Measurements from ENCODE around the gene IZUMO1. TPM values are rescaled to one million over a fixed set of nuclear protein-coding genes. Genes with fewer than 3 reads are reported as not detected.

The IZUMO1 gene
- total RNA-seq, 1 donor from 2014 or later: 0.91 TPM

GRCh38 chr19:48757089-48757675, 10.5 kb upstream of the IZUMO1 start:
- no peak for DNase-seq (ENCODE audit: low spot score)

- DNase-seq (ENCODE audit: low spot score): no peak
These were observed 10.0 kb upstream of the IZUMO1 start for GRCh38 chr19:48756686-48757085.

GRCh38 chr19:48756212-48756611, 9.5 kb upstream of the IZUMO1 start:
- DNase-seq (ENCODE audit: low spot score): no peak

- no peak for DNase-seq (ENCODE audit: low spot score)
These were observed 9.1 kb upstream of the IZUMO1 start for GRCh38 chr19:48755787-48756186.

GRCh38 chr19:48755084-48755641, 8.5 kb upstream of the IZUMO1 start, which contains the start of gene FGF21:
Gene FGF21 (plus strand): TSS chr19:48755524. CDS start chr19:48756237, 713 bp downstream.
- no peak for DNase-seq (ENCODE audit: low spot score)

- peak; percentile 85 for DNase-seq (ENCODE audit: low spot score)
These were observed 6.0 kb upstream of the IZUMO1 start, which contains the start of gene FUT1 for GRCh38 chr19:48752496-48753365. Gene FUT1 (minus strand): TSS chr19:48752641. CDS start chr19:48751281, 1,360 bp downstream.

- no peak for DNase-seq (ENCODE audit: low spot score)
These were observed 5.3 kb upstream of the IZUMO1 start for GRCh38 chr19:48751845-48752495.

- DNase-seq (ENCODE audit: low spot score): no peak
These were observed 4.2 kb upstream of the IZUMO1 start for GRCh38 chr19:48750771-48751504.

GRCh38 chr19:48750351-48750750, 3.6 kb upstream of the IZUMO1 start:
- no peak for DNase-seq (ENCODE audit: low spot score)

- no peak for DNase-seq (ENCODE audit: low spot score)
These were observed 3.0 kb upstream of the IZUMO1 start for GRCh38 chr19:48749571-48750198.

- DNase-seq (ENCODE audit: low spot score): no peak
These were observed 599 bp downstream of the IZUMO1 start for GRCh38 chr19:48746110-48746509.

GRCh38 chr19:48745208-48745995, 1.3 kb downstream of the IZUMO1 start:
- no peak for DNase-seq (ENCODE audit: low spot score)

GRCh38 chr19:48742096-48742495, 4.6 kb downstream of the IZUMO1 start:
- DNase-seq (ENCODE audit: low spot score): no peak

GRCh38 chr19:48741129-48741999, 5.3 kb downstream of the IZUMO1 start:
- DNase-seq (ENCODE audit: low spot score): no peak

GRCh38 chr19:48740164-48740972, 6.3 kb downstream of the IZUMO1 start, which contains the start of gene RASIP1:
Gene RASIP1 (minus strand): TSS chr19:48740610. CDS start chr19:48740282, 328 bp downstream.
- DNase-seq (ENCODE audit: low spot score): no peak

- DNase-seq (ENCODE audit: low spot score): no peak
These were observed 7.1 kb downstream of the IZUMO1 start for GRCh38 chr19:48739404-48740163.
